Mesendoderm (in vitro differentiated cells): ENCODE measurements around the gene ILKAP.

Experiments
- DNase-seq: peaks from one replicate; pipeline ENCODE4 v3.0.0; 2013
- H2AK5ac ChIP-seq: 2 replicates; pipeline ENCODE4 v1.6.1; 2013; ENCODE audit warnings: low read length, inconsistent platforms
- H2BK120ac ChIP-seq: 2 replicates; pipeline ENCODE4 v1.6.1; 2013; ENCODE audit warnings: low read depth, mild to moderate bottlenecking, low read length, moderate library complexity, mixed read lengths
- H2BK15ac ChIP-seq: replicated peaks from 2 replicates; pipeline ENCODE4 v1.6.1; 2013; ENCODE audit warnings: low read depth, mild to moderate bottlenecking, moderate library complexity
- H2BK5ac ChIP-seq: 2 replicates; pipeline ENCODE4 v1.6.1; 2013; ENCODE audit warnings: low read length, inconsistent platforms
- H3K18ac ChIP-seq: 2 replicates; pipeline ENCODE4 v1.6.1; 2013; ENCODE audit warnings: mild to moderate bottlenecking, low read length, mixed read lengths
- H3K23ac ChIP-seq: one replicate; pipeline ENCODE4 v1.6.1; 2013; ENCODE audit warnings: low read length
- H3K27ac ChIP-seq: 2 replicates; pipeline ENCODE4 v1.5.1; 2013; ENCODE audit warnings: low read depth, mild to moderate bottlenecking, inconsistent platforms, low read length, moderate library complexity
- H3K27me3 ChIP-seq: 2 replicates; pipeline ENCODE4 v1.6.1; 2013; ENCODE audit warnings: low read length, control low read depth, mild to moderate bottlenecking, inconsistent platforms; ENCODE audit not compliant: insufficient read depth, poor library complexity
- H3K36me3 ChIP-seq: 2 replicates; pipeline ENCODE4 v1.6.1; 2013; ENCODE audit warnings: low read length, inconsistent platforms; ENCODE audit not compliant: control insufficient read depth, insufficient read depth
- H3K4ac ChIP-seq: one replicate; pipeline ENCODE4 v1.6.1; 2013; ENCODE audit warnings: low read depth, mild to moderate bottlenecking, low read length, moderate library complexity
- H3K4me1 ChIP-seq: 2 replicates; pipeline ENCODE4 v1.6.1; 2013; ENCODE audit warnings: low read depth, low read length, inconsistent platforms; ENCODE audit not compliant: control insufficient read depth
- H3K4me2 ChIP-seq: 2 replicates; pipeline ENCODE4 v1.6.1; 2013; ENCODE audit warnings: low read length
- H3K4me3 ChIP-seq: 2 replicates; pipeline ENCODE4 v1.5.1; 2013; ENCODE audit warnings: mild to moderate bottlenecking, low read length
- H3K56ac ChIP-seq: one replicate; pipeline ENCODE4 v1.6.1; 2013; ENCODE audit warnings: low read length
- H3K79me1 ChIP-seq: 2 replicates; pipeline ENCODE4 v1.6.1; 2013; ENCODE audit warnings: low read length, inconsistent platforms
- H3K79me2 ChIP-seq: 2 replicates; pipeline ENCODE4 v1.6.1; 2013; ENCODE audit warnings: mild to moderate bottlenecking, low read length; ENCODE audit not compliant: control insufficient read depth, insufficient read depth
- H3K9ac ChIP-seq: 2 replicates; pipeline ENCODE4 v1.6.1; 2013; ENCODE audit warnings: low read length, inconsistent platforms
- H4K5ac ChIP-seq: one replicate; pipeline ENCODE4 v1.6.1; 2013; ENCODE audit warnings: low read length
- H4K8ac ChIP-seq: one replicate; pipeline ENCODE4 v1.6.1; 2013; ENCODE audit warnings: low read depth, mild to moderate bottlenecking, control low read depth, low read length, moderate library complexity
- WGBS: extraction: QIAGEN DNeasy Blood & Tissue Kit; methylation state at CpG from one replicate; pipeline ENCODE4 v1.1.7; 2013; ENCODE audit warnings: low lambda C conversion rate, missing lambda C conversion rate; ENCODE audit not compliant: insufficient coverage; ENCODE audit errors: extremely low coverage; 5-methylcytosine and 5-hydroxymethylcytosine counted together

Gene ILKAP

DNA sequence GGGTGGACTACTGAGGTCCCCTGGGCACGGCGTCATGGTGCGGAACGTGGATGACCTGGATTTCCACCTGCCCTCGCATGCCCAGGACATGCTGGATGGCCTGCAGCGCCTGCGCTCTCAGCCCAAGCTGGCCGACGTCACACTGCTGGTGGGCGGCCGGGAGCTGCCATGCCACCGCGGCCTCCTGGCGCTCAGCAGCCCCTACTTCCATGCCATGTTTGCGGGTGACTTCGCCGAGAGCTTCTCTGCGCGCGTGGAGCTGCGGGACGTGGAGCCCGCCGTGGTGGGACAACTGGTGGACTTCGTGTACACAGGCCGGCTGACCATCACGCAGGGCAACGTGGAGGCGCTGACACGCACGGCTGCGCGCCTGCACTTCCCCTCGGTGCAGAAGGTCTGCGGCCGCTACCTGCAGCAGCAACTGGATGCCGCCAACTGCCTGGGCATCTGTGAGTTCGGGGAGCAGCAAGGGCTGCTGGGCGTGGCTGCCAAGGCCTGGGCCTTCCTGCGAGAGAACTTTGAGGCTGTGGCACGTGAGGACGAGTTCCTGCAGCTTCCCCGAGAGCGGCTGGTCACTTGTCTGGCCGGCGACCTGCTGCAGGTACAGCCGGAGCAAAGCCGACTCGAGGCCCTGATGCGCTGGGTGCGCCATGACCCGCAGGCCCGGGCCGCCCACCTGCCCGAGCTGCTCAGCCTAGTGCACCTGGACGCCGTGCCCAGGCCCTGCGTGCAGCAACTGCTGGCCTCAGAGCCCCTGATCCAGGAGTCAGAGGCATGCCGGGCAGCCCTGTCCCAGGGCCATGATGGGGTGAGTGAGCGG lies 62.6 kb downstream of the ILKAP start:
- no peak overlapping the region for H2AK5ac ChIP-seq
- H3K4ac ChIP-seq = no peak overlapping the region

DNA sequence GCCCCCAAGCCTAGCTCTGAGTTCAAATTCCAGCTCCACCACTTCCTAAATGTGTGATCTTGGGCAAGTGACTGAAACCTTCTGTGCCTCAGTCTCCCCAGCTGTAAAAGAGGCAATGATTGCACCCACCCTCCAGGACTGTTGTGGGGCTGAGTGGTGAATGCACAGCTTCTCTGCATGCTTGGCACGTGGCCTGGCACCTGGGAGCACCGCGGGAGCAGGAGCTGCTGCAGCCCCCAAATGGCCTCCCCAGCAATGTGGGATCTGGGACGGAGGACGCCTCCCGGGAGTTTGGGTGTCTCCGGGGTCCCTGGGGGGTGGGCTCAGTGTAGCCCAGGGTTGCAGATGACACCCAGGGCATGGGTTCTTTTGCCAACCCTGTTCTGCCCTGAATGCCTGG lies 63.5 kb downstream of the ILKAP start:
- H4K8ac ChIP-seq = no peak overlapping the region
- H3K79me2 ChIP-seq = no peaks in the 10 kb centered on the region
- H3K79me1 ChIP-seq = no peaks in the 10 kb centered on the region
- WGBS = no CpG with 5 or more reads among the region's 7 CpGs
- no peak overlapping the region for H2BK120ac ChIP-seq
- DNase-seq = no peak
- no peak overlapping the region for H3K4ac ChIP-seq
- no peaks in the 10 kb centered on the region for H3K4me1 ChIP-seq
- H3K18ac ChIP-seq = no peak overlapping the region
- no peak overlapping the region for H3K56ac ChIP-seq
- H4K5ac ChIP-seq = no peak overlapping the region
- no peak overlapping the region for H2BK15ac ChIP-seq
- no peak overlapping the region for H3K9ac ChIP-seq
- H3K23ac ChIP-seq = no peak overlapping the region
- H2AK5ac ChIP-seq = no peak overlapping the region
- no peaks in the 10 kb centered on the region for H3K36me3 ChIP-seq
- no peak overlapping the region for H3K4me3 ChIP-seq
- no peak overlapping the region for H2BK5ac ChIP-seq
- no peak overlapping the region for H3K4me2 ChIP-seq
- H3K27me3 ChIP-seq = no peaks in the 10 kb centered on the region
- no peak overlapping the region for H3K27ac ChIP-seq

More for the DNA sequence above, 62.6 kb downstream of the ILKAP start:
- H3K56ac ChIP-seq = no peak overlapping the region
- H3K79me1 ChIP-seq = no peaks in the 10 kb centered on the region
- H2BK15ac ChIP-seq = no peak overlapping the region
- no peak overlapping the region for H4K8ac ChIP-seq
- no peaks in the 10 kb centered on the region for H3K27me3 ChIP-seq
- no peak overlapping the region for H2BK5ac ChIP-seq
- no peak overlapping the region for H4K5ac ChIP-seq
- H3K27ac ChIP-seq = no peak overlapping the region
- no peak overlapping the region for H3K4me2 ChIP-seq
- no peak overlapping the region for H3K9ac ChIP-seq
- H3K79me2 ChIP-seq = no peaks in the 10 kb centered on the region
- H3K23ac ChIP-seq = no peak overlapping the region
- no peaks in the 10 kb centered on the region for H3K4me1 ChIP-seq
- no peak for DNase-seq
- no peaks in the 10 kb centered on the region for H3K36me3 ChIP-seq
- no peak overlapping the region for H3K4me3 ChIP-seq
- no peak overlapping the region for H2BK120ac ChIP-seq
- WGBS = no CpG with 5 or more reads among the region's 60 CpGs
- H3K18ac ChIP-seq = no peak overlapping the region

DNA sequence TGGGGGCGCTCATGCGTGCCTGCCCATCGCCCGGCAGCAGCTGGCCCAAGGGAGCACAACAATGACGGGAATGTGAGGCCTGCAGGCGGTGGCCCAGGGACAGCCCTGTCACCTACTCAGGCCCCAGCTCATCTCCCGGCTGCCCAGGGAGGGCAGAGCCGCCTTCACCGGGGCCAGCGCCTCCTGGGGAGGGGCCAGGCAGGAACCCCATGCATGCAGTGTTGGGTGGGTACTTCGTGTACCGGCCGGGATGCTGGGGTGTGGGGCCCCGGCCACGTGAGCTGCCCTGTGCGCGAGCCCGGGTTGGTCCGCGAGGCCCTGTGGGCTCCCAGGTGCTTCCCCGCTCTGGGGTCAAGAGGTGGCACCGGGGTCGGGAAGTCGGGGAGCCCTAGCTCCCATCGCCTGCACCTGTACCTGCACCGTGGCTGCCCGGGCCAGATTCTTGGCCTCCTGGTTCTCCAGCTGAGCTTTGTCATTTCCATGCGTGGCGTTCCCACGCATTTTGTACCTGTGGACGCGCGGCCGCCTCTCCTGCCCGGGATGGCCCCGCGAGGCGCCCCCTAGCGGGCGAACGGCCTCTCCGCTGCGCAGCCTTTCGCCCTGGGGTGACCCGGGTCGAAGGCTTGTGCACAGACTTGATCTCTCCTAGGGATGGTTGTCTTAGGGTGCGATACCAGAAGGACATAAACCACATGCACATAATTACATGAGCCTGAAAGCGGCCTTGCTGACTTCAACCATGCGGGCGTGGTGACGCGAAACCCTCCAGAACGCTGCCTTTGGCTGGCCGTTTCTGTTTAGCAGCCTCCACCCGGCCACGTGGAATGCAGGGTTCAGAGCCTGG lies 64.1 kb downstream of the ILKAP start:
- Histone ChIP-seq H3K79me1 (no peaks in the 10 kb centered on the region), H4K8ac (no peak overlapping the region), H3K36me3 (no peaks in the 10 kb centered on the region), H3K27ac (no peak overlapping the region), H3K23ac (no peak overlapping the region), H3K79me2 (no peaks in the 10 kb centered on the region), H3K4me1 (no peaks in the 10 kb centered on the region), H2BK5ac (no peak overlapping the region), H3K9ac (no peak overlapping the region), H3K56ac (no peak overlapping the region), H2BK120ac (no peak overlapping the region), H3K4ac (no peak overlapping the region), H3K4me3 (no peak overlapping the region), H3K4me2 (no peak overlapping the region), H2BK15ac (no peak overlapping the region), H4K5ac (no peak overlapping the region), H2AK5ac (no peak overlapping the region), H3K18ac (no peak overlapping the region), H3K27me3 (no peaks in the 10 kb centered on the region)
- no peak for DNase-seq
- no CpG with 5 or more reads among the region's 56 CpGs for WGBS

DNA sequence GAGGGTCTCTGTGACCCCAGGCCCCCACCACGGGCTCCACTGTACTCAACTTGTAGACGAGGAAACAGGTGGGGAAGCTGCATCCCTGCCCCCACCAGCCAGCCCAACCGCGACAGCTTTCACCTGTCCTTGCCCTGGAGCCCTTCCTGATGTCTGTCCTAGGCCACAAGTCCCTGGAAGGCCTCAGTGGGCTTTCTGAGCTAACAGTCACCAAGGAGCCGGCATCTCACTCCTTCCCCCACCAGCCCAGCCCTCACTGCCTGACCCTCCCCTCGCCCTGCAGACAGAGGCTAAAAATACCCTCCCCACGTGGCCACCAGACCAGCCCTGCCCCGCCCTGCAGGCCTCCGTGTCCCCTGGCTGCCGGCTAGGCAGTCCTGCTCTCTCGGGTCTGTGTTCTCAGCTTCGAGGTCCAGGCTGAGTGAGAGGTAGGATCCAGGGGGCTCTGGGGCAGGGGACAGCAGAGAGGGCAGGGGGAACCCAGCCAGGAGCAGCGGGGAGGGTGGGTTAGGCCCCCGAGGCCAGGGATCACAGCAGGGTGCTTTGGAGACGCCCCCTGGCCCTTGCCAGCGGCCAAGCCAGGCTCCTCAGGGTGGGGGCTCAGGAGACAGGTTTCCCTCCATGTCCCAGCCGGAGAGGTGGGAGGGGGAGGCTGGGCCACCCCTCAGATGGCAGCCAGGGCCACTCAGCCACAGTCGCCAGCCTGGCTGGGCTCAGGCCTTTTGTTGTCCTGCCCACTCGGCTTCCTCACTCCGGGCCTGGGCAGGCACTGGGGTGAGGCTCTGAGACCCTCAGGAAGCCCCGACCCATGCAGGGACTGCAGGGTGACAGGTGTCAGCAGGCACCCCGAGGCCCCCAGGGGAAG lies 64.9 kb downstream of the ILKAP start, which contains the start of gene KLHL30:
KLHL30 (plus strand) TSS at position 338 of the 865 bp plus-strand sequence. CDS start 2,087 bp downstream, outside the sequence.
- Histone ChIP-seq H3K27me3 (no peaks in the 10 kb centered on the region), H2BK5ac (no peak within 1 kb of the TSS), H3K4ac (no peak within 1 kb of the TSS), H3K4me3 (no peak within 1 kb of the TSS), H2BK15ac (no peak within 1 kb of the TSS), H4K8ac (no peak within 1 kb of the TSS), H2AK5ac (no peak within 1 kb of the TSS), H3K36me3 (no peaks in the 10 kb centered on the region), H3K79me1 (no peaks in the 10 kb centered on the region), H4K5ac (no peak within 1 kb of the TSS), H3K23ac (no peak within 1 kb of the TSS), H2BK120ac (no peak within 1 kb of the TSS), H3K4me1 (no peaks in the 10 kb centered on the region), H3K56ac (no peak within 1 kb of the TSS), H3K4me2 (no peak within 1 kb of the TSS), H3K18ac (no peak within 1 kb of the TSS), H3K27ac (no peak within 1 kb of the TSS), H3K79me2 (no peaks in the 10 kb centered on the region), H3K9ac (no peak within 1 kb of the TSS)
- no peak for DNase-seq
- no CpG with 5 or more reads among the region's 22 CpGs for WGBS

DNA sequence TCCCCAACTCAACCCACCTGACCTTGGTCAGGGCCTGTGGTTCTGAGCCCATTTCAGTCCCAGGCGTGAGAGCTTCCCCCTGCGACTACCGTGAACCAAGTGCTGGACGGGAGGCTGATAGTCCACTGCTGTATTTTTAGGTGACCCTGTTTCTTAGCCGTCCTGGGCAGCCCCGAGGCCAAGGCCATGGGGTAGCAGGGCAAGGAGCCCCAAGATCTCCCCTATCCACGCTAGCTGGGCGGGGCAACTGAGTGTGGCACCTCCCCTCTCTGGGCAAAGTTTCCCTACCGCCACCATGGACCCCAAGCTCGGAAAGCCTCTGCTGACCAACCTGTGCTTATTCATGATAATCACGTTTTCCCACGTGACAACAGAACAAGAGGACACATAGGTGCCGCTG lies 65.6 kb downstream of the ILKAP start:
- Histone ChIP-seq H3K4me2 (no peak overlapping the region), H4K5ac (no peak overlapping the region), H3K18ac (no peak overlapping the region), H3K79me2 (no peaks in the 10 kb centered on the region), H3K36me3 (no peaks in the 10 kb centered on the region), H3K4me3 (no peak overlapping the region), H2BK5ac (no peak overlapping the region), H3K23ac (no peak overlapping the region), H3K4ac (no peak overlapping the region), H3K9ac (no peak overlapping the region), H4K8ac (no peak overlapping the region), H3K27ac (no peak overlapping the region), H2AK5ac (no peak overlapping the region), H2BK15ac (no peak overlapping the region), H3K56ac (no peak overlapping the region), H2BK120ac (no peak overlapping the region), H3K79me1 (no peaks in the 10 kb centered on the region), H3K4me1 (no peaks in the 10 kb centered on the region), H3K27me3 (no peaks in the 10 kb centered on the region)
- WGBS = no CpG with 5 or more reads among the region's 13 CpGs
- no peak for DNase-seq
